ENCODE measurements around the gene NQO1. TPM values are rescaled to one million over a fixed set of nuclear protein-coding genes. Genes with fewer than 3 reads are reported as not detected.

NQO1 gene
- total and polyA plus RNA-seq, 2 of the 13 experiments (the other 11 are each of a cell fraction or from before 2014, with no cell fraction given): 464 to 1,060 TPM

GRCh38 chr16:69754469-69755310 is 28.3 kb upstream of the NQO1 start, which contains the start of gene NOB1 (continued):
- TF ChIP-seq NFE2L1 (CRISPR knock-in tag; IDR thresholded peaks at IDR 0.05; ENCODE audit: borderline replicate concordance): no peak; the same call in 1 of the 2 replicates
- TF ChIP-seq HBP1 (CRISPR knock-in tag; IDR thresholded peaks at IDR 0.05; ENCODE audit: low read depth): no peak; the same call in none of the 2 replicates
- peak; percentile 82; the same call in 1 of the 2 replicates for TF ChIP-seq ZNF142 (CRISPR knock-in tag; IDR thresholded peaks at IDR 0.05)
- TF ChIP-seq ZNF414 (CRISPR knock-in tag; IDR thresholded peaks at IDR 0.05): no peak; the same call in 1 of the 2 replicates
- TF ChIP-seq ZNF784 (CRISPR knock-in tag; IDR thresholded peaks at IDR 0.05; ENCODE audit: borderline replicate concordance): peak; percentile 96
- peak; percentile 96 for TF ChIP-seq MXD4 (CRISPR knock-in tag; IDR thresholded peaks at IDR 0.05)
- TF ChIP-seq FOXJ3 (CRISPR knock-in tag; IDR thresholded peaks at IDR 0.05; ENCODE audit: borderline replicate concordance): peak; percentile 67
- no peak for TF ChIP-seq SOX6 (IDR thresholded peaks at IDR 0.05)
- TF ChIP-seq SOX6 (CRISPR knock-in tag; IDR thresholded peaks at IDR 0.05): peak; percentile 79
- TF ChIP-seq NR2C2 (CRISPR knock-in tag; IDR thresholded peaks at IDR 0.05; ENCODE audit: borderline replicate concordance): peak; percentile 74; the same call in 1 of the 2 replicates
- peak; percentile 89; the same call in 1 of the 2 replicates for TF ChIP-seq ZNF563 (CRISPR knock-in tag; IDR thresholded peaks at IDR 0.05)
- TF ChIP-seq ZBTB1 (CRISPR knock-in tag; IDR thresholded peaks at IDR 0.05; ENCODE audit: borderline replicate concordance): no peak; the same call in 1 of the 2 replicates
- TF ChIP-seq ZNF772 (CRISPR knock-in tag; IDR thresholded peaks at IDR 0.05): peak; percentile 98
- TF ChIP-seq KAT2B (IDR thresholded peaks at IDR 0.05; ENCODE audit: borderline replicate concordance, low read depth, low read length): no peak
- 0 out of 2 replicates have a peak, but pooled peaks have one; percentile 39 for TF ChIP-seq TSC22D2 (CRISPR knock-in tag; IDR thresholded peaks at IDR 0.05; ENCODE audit: borderline replicate concordance)
- peak; percentile 85; the same call in 1 of the 2 replicates for TF ChIP-seq STAT5B (CRISPR knock-in tag; IDR thresholded peaks at IDR 0.05)
- no peak for TF ChIP-seq TRIM24 (CRISPR knock-in tag; IDR thresholded peaks at IDR 0.05)
- no peak for TF ChIP-seq FOXK2 (IDR thresholded peaks at IDR 0.05)
- TF ChIP-seq HDAC2 (CRISPR knock-in tag; IDR thresholded peaks at IDR 0.05): peak; percentile 80
- TF ChIP-seq MTA3 (CRISPR knock-in tag; IDR thresholded peaks at IDR 0.05): no peak
- no peak for TF ChIP-seq NCOR1 (IDR thresholded peaks at IDR 0.05; ENCODE audit: borderline replicate concordance, low read length)

Data from HepG2 (cell line).